Measurements from ENCODE around the gene CDC27. TPM values are rescaled to one million over a fixed set of nuclear protein-coding genes. Genes with fewer than 3 reads are reported as not detected.
"Not testable (repeated sequence)": the region's sequence is repeated elsewhere in the genome, so short reads cannot be mapped to it uniquely, and the experiment has no call there.

The CDC27 gene
- polyA plus RNA-seq, 4 donors, result 47.6 to 60.7 (median 56.0) TPM

GRCh38 chr17:47199627-47200324 lies 10.7 kb upstream of the CDC27 start:
- no peak for DNase-seq (ENCODE audit: low read depth in 4 of 4, low spot score in 2 of 4)

DNA sequence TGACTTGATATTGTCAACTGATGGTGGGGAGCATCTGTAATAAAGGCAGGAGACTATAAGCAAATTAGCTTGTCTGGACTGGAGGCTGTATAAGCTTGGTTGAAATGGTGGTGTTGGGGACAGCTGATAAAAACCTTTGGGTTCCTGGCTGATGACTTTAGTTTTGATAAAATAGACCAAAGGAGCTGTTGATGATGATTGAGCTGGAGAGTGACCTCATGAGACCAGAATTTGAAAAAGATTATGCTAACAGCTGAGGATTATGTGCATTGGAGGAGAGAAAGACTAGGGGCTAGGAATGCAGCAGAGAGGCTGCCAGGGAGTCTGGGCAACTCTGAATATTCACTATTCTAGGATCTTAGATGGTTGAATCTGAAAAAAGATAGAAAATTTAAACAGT lies 8.7 kb upstream of the CDC27 start:
- no peak for DNase-seq (ENCODE audit: low read depth in 4 of 4, low spot score in 2 of 4)

GRCh38 chr17:47193931-47194511 lies 4.9 kb upstream of the CDC27 start:
- no peak for DNase-seq (ENCODE audit: low read depth in 4 of 4, low spot score in 2 of 4)

- DNase-seq (ENCODE audit: low read depth in 4 of 4, low spot score in 2 of 4), result no peak
Observed at GRCh38 chr17:47192554-47192953, 3.5 kb upstream of the CDC27 start.

DNA sequence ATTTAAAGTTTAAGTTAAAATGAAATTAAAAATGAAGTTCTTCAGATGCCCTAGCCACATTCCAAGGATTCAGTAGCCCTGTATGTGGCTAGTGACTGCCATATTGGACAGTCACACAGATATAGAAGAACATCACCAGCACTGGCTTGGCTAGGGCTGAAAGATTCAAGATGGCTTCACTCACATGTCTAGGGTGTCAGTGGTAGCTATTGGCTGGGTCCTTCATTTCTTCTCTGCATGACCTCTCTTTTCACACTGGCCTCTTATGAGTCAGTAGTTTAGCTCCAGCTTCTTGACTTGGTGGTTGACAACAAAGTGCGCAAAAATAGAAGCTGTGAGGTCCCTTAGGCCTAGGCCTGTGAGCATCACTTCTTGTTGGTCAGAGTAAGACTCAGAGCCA lies 1.7 kb upstream of the CDC27 start:
- DNase-seq (ENCODE audit: low read depth in 4 of 4, low spot score in 2 of 4), result no peak

DNA sequence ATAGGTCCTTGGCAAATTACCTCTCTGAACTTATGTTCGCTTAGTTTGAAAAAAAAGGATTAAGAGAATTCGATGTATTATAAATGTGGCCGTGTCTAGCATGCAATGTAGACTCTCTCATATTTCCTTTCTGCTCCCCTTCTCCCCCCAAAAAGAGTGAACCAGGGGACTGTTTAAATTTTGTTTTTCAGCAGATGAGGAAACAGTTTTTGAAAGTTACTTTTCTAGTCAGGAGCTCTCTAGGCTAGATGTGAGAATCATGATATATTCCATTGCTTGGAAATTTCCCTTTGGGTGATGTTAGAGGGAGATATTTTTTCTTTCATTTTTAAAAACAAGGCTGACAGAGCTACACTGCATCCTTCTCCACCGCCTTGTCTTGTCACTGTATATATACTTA lies 1.1 kb upstream of the CDC27 start:
- no peak for DNase-seq (ENCODE audit: low read depth in 4 of 4, low spot score in 2 of 4)

DNA sequence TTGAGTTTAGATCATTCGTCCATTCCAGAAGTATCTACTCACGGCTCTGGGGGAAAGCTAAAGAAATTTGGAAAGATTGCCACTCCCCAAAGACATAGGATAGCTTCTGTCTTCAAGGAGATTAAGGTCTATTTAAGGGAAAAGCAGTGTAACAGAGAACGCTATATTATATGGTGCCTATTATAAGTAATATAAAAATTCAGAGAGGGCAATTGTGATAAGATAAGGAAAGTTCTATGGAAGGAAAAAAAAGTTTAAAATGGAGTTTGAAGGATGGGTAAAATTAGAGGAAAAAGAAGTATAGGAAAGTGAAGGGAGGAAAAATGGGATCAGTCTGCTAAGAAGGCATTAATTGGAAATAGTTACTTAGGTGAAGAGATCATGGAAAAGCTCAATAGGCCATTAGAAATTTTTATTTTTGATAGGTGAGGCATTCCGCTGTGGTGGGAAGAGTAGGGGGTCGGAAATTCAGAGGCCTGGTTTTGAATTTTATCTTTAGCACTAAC lies 690 bp upstream of the CDC27 start:
- DNase-seq (ENCODE audit: low read depth in 4 of 4, low spot score in 2 of 4), result no peak

DNA sequence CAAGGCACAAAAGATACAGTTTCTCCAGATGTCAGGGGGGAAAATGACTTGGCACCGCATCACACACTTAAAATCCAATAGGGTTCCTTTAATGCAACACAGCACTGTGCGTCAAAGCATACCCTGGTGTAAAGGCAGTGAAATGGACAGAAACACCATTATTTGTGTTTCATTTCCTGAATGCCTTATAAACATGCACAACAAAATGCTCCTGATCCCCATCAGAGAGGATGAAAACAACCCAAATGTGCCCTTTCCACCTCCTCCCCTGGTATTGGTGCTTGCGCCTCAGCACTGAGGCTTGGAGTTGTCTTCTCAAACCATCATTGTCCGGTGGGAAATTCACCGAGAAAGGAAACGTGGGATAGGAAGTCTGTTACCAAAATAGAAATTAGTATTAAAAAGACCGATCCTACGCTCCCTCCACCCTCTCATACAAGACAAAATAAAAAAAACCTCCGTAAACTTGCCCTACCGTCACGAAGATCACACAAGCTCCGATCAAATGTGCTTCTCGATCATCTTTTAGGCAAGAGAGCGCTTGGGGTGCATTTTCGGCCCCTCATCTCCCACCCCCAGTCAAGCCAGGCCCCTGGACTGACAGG lies 722 bp downstream of the CDC27 start:
- DNase-seq (ENCODE audit: low read depth in 4 of 4, low spot score in 2 of 4), result peak in 3 of 4 donors; percentile 28 to 63 (median 53)

- no peak for DNase-seq (ENCODE audit: low read depth in 4 of 4, low spot score in 2 of 4)
Observed at GRCh38 chr17:47184681-47185080, 4.4 kb downstream of the CDC27 start.

DNA sequence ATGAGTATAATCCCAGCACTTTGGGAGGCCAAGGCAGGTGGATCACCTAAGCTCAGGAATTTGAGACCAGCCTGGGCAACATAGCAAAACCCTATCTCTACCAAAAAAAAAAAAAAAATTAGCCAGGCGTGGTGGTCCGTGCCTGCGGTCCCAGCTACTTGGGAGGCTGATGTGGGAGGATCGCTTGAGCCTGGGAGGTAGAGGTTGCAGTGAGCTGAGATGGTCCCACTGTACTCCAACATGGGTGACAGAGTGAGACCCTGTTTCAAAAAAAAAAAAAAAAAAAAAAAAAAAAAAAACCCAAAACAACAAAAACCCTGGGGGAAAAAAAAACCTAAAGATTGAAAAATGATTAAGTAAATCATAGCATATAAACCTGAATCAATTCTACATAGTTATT lies 8.1 kb downstream of the CDC27 start:
- not testable (repeated sequence) for DNase-seq (ENCODE audit: low read depth in 4 of 4, low spot score in 2 of 4)

- DNase-seq (ENCODE audit: low read depth in 4 of 4, low spot score in 2 of 4), result no peak
Observed at GRCh38 chr17:47180337-47180736, 8.8 kb downstream of the CDC27 start.

GRCh38 chr17:47179141-47179540 lies 10.0 kb downstream of the CDC27 start:
- no peak for DNase-seq (ENCODE audit: low read depth in 4 of 4, low spot score in 2 of 4)

DNA sequence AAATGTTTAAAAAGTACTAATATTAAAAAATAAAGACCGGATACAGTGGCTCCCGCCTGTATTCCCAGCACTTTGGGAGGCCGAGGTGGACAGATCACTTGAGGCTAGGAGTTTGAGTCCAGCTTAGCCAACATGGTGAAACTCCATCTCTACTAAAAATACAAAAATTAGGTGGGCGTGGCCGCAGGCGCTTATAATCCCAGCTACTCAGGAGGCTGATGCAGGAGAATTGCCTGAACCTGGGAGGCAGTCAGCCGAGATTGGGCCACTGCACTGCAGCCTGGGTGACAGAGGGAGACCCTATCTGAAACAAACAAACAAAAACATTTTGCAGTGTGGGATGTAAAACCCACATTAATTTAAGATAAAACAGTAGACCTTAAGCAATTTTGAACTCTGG lies 11.8 kb downstream of the CDC27 start:
- no peak for DNase-seq (ENCODE audit: low read depth in 4 of 4, low spot score in 2 of 4)

- no peak for DNase-seq (ENCODE audit: low read depth in 4 of 4, low spot score in 2 of 4)
Observed at GRCh38 chr17:47176389-47176826, 12.7 kb downstream of the CDC27 start.

- DNase-seq (ENCODE audit: low read depth in 4 of 4, low spot score in 2 of 4), result not testable (repeated sequence)
Observed at GRCh38 chr17:47174823-47175222, 14.3 kb downstream of the CDC27 start.

- DNase-seq (ENCODE audit: low read depth in 4 of 4, low spot score in 2 of 4), result no peak
Observed at GRCh38 chr17:47172696-47173565, 16.2 kb downstream of the CDC27 start.

DNA sequence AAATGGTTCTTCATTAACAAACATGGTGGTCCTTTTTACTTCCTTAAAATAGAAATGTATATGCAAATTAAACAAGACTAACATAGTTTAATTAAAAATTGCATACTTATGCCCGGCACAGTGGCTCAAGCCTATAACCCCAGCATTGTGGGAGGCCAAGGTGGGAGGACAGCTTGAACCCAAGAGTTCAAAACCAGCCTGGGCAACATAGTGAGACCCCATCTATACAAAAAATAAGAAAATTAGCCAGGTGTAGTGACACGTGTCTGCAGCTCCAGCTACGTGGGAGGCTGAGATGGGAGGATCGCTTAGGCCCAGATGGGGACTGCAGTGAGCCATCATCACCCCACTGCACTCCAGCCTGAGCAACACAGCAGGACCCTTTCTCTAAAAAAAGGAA lies 18.4 kb downstream of the CDC27 start:
- DNase-seq (ENCODE audit: low read depth in 4 of 4, low spot score in 2 of 4), result no peak

DNA sequence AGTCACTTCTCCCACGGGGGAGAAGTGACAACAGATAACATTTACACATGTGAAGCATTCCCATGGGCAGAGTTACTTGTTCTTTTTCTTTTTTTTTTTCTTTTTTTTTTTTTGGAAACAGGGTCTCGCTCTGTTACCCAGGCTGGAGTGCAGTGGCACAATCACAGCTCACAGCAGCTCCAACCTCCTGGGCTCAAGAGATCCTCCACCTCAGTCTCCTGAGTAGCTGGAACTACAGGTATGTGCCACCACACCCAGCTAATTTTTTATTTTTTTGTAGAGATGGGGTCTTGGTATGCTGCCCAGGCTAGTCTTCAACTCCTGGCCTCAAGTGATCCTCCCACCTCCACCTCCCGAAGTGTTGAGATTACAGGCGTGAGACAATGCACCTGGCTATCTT lies 20.2 kb downstream of the CDC27 start:
- DNase-seq (ENCODE audit: low read depth in 4 of 4, low spot score in 2 of 4), result not testable (repeated sequence)

DNA sequence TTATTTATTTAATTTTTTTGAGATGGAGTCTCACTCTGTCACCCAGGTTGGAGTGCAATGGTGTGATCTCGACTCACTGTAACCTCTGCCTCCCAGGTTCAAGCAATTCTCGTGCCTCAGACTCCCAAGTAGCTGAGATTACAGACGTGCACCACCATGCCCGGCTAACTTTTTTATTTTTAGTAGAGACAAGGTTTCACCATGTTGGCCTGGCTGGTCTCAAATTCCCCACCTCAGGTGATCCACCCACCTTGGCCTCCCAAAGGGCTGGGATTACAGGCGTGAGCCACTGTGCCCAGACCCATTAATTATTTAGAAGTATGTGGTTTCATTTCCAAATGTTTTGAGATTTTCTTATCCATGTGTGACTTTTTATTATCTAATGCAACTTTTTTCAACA lies 22.2 kb downstream of the CDC27 start:
- not testable (repeated sequence) for DNase-seq (ENCODE audit: low read depth in 4 of 4, low spot score in 2 of 4)

GRCh38 chr17:47165137-47165536 lies 24.0 kb downstream of the CDC27 start:
- DNase-seq (ENCODE audit: low read depth in 4 of 4, low spot score in 2 of 4), result no peak

DNA sequence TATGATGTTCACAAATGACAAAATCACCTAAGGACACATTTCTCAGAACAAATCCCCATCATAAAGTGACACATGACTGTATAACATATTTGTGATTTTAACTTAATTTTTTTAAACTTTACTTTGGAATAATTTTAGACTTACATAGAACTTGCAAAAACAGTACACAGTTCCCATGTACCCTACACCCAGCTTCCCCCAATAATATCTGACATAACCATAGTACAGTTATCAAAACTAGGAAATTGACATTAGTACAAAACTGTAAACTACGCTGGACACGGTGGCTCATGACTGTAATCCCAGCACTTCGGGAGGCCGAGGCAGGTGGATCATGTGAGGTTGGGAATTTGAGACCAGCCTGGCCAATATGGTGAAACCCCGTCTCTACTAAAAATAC lies 24.8 kb downstream of the CDC27 start:
- no peak for DNase-seq (ENCODE audit: low read depth in 4 of 4, low spot score in 2 of 4)

Data from left renal cortex interstitium (tissue), 4 donors.